Caco-2 (cell line): Measurements from ENCODE around the gene C6orf62. TPM values are rescaled to one million over a fixed set of nuclear protein-coding genes. Genes with fewer than 3 reads are reported as not detected.
A peak's percentile ranks its signal among the peaks of the same experiment; 100 is the strongest.

Experiments
- Bru-seq: library from RNA; stranded (reverse); fragments of 400-500 nt; gene quantifications from one replicate; lab custom pipeline; 2021; lab: Mats Ljungman, UMichigan
- BruChase-seq, 2 experiments: library from RNA; stranded (reverse); fragments of 400-500 nt; gene quantifications; one replicate each; lab custom pipeline; 2021; lab: Mats Ljungman, UMichigan
- BruUV-seq: library from RNA; stranded (reverse); fragments of 400-500 nt; replicated peaks from 2 replicates; lab custom pipeline; 2021; lab: Mats Ljungman, UMichigan
- CTCF ChIA-PET: fragments of 300-600 bp; sonication (Branson Sonifier 250); formaldehyde crosslinking; loops from one replicate; lab custom pipeline; 2022; ENCODE audit warnings: antibody characterized with exemption; lab: Charles Lee
- POLR2A ChIA-PET: fragments of 300-600 bp; sonication (Branson Sonifier 250); formaldehyde crosslinking; loops from one replicate; lab custom pipeline; 2022; ENCODE audit warnings: antibody characterized with exemption; lab: Charles Lee
- DNase-seq, 2 experiments: peaks; one replicate each; pipeline versions ENCODE4 v3.0.0 to v3.0.0-alpha.2; 2020 to 2022
- H3K27me3 ChIP-seq: replicated peaks from 2 replicates; pipeline ENCODE4 v1.6.0; 2011; ENCODE audit warnings: low read length; ENCODE audit not compliant: control insufficient read depth, insufficient read depth
- H3K36me3 ChIP-seq: 2 replicates; pipeline ENCODE4 v1.5.1; 2011; ENCODE audit warnings: low read length; ENCODE audit not compliant: control insufficient read depth, insufficient read depth
- H3K4me1 ChIP-seq: fragments of 250-450 bp; sonication (Bioruptor Pico); 2 replicates; pipeline ENCODE4 v1.5.1; 2020; ENCODE audit warnings: mild to moderate bottlenecking
- H3K4me3 ChIP-seq: 2 replicates; pipeline ENCODE4 v1.5.1; 2011; ENCODE audit warnings: low read depth, mild to moderate bottlenecking, control low read depth, low read length
- H3K9me3 ChIP-seq: fragments of 250-450 bp; sonication (Bioruptor Pico); 2 replicates; pipeline ENCODE4 v1.5.1; 2020; ENCODE audit warnings: mild to moderate bottlenecking, moderate library complexity
- H3K27ac Mint-ChIP-seq: one replicate; pipeline ENCODE4 v1.8.0; 2022; ENCODE audit warnings: mixed read lengths; ENCODE audit not compliant: unreplicated experiment
- H3K27me3 Mint-ChIP-seq: one replicate; pipeline ENCODE4 v1.8.0; 2022; ENCODE audit warnings: mixed read lengths; ENCODE audit not compliant: insufficient read depth, unreplicated experiment
- H3K36me3 Mint-ChIP-seq: one replicate; pipeline ENCODE4 v1.8.0; 2022; ENCODE audit warnings: mild to moderate bottlenecking, mixed read lengths; ENCODE audit not compliant: insufficient read depth, unreplicated experiment
- H3K4me1 Mint-ChIP-seq: one replicate; pipeline ENCODE4 v1.8.0; 2022; ENCODE audit warnings: low read depth, mixed read lengths; ENCODE audit not compliant: unreplicated experiment
- H3K4me3 Mint-ChIP-seq: one replicate; pipeline ENCODE4 v1.8.0; 2022; ENCODE audit warnings: mild to moderate bottlenecking, moderate library complexity, mixed read lengths; ENCODE audit not compliant: unreplicated experiment
- H3K9me3 Mint-ChIP-seq: one replicate; pipeline ENCODE4 v1.8.0; 2022; ENCODE audit warnings: mixed read lengths; ENCODE audit not compliant: unreplicated experiment
- CTCF ChIP-seq, 2 experiments: fragments of 200-600 bp in 1 of 2; IDR thresholded peaks; 1 replicate in 1 of 2; 2 replicates in 1 of 2; pipeline versions ENCODE4 v1.5.1 to v1.8.0; 2011 to 2022; ENCODE audit warnings: antibody characterized with exemption in 1 of 2, control low read depth in 1 of 2, inconsistent platforms in 1 of 2, low read depth in 1 of 2, low read length in 1 of 2, mild to moderate bottlenecking in 1 of 2, moderate library complexity in 1 of 2; ENCODE audit not compliant: insufficient read depth in 1 of 2, severe bottlenecking in 1 of 2, unreplicated experiment in 1 of 2
- intact Hi-C: fragments of 100-400 bp; cut with micrococcal nuclease; formaldehyde crosslinking; loops from one replicate; pipeline ENCODE4 v1.10.0; 2022; ENCODE audit not compliant: unreplicated experiment
- long read RNA-seq: library from polyadenylated mRNA; stranded (forward); transcript quantifications from one replicate; pipeline ENCODE4 v2.0.0, GENCODE V29; 2022
- total RNA-seq: library from RNA; stranded (reverse); gene quantifications from 2 replicates; pipeline ENCODE4 v1.2.3, GENCODE V29; 2022

C6orf62 gene
- total RNA-seq (74.2 and 75.3 TPM in 2 replicates), Bru-seq, nascent RNA (percentile 96 among the genes with signal in this experiment), BruChase-seq, experiment 1, labeled RNA remaining after a 2-hour chase (percentile 98 among the genes with signal in this experiment), BruChase-seq, experiment 2, labeled RNA remaining after a 6-hour chase (percentile 98 among the genes with signal in this experiment)
- long read RNA-seq, full-length matches to known transcripts = 5 of 15 reads
- long read RNA-seq, partial matches to known transcripts = 5 of 15 reads
- long read RNA-seq, other reads (novel, unspliced or antisense) = 5 of 15 reads

GRCh38 chr6:24719125-24719971 is at the start of gene C6orf62:
C6orf62 (minus strand) TSS chr6:24719154; CDS start chr6:24718668, 486 bp downstream.
- H3K4me3 ChIP-seq = peak within 1 kb of the TSS; percentile 92
- TSS peak; percentile 48 for BruUV-seq
- no peaks in the 10 kb centered on the region for H3K4me1 ChIP-seq
- Mint-ChIP-seq H3K4me1 (peaks cover 19% of the 10 kb centered on the region), H3K27ac (peak within 1 kb of the TSS; percentile 96), H3K27me3 (no peaks in the 10 kb centered on the region), H3K36me3 (peaks cover 71% of the 10 kb centered on the region), H3K9me3 (no peaks in the 10 kb centered on the region), H3K4me3 (peak within 1 kb of the TSS; percentile 85)
- POLR2A ChIA-PET = interaction anchor here (0.6 kb wide), 1 partner anchor 131 kb away, joined by 4 read pairs; no protein-coding TSS in a partner anchor
- H3K9me3 ChIP-seq = no peaks in the 10 kb centered on the region
- intact Hi-C loops = loop anchor here (10.0 kb wide), 1 partner anchor 355 kb away; no protein-coding TSS in a partner anchor
- CTCF ChIA-PET = no interaction called here
- no peak for TF ChIP-seq CTCF (IDR thresholded peaks at IDR 0.05; ENCODE audit: insufficient read depth in 1 of 2, low read depth in 1 of 2, low read length in 1 of 2, severe bottlenecking in 1 of 2, unreplicated experiment in 1 of 2)
- no peaks in the 10 kb centered on the region for H3K27me3 ChIP-seq
- no peaks in the 10 kb centered on the region; the same call in 1 of the 2 replicates for H3K36me3 ChIP-seq
- DNase-seq = peak in 1 of 2 experiments; percentile 16

DNA sequence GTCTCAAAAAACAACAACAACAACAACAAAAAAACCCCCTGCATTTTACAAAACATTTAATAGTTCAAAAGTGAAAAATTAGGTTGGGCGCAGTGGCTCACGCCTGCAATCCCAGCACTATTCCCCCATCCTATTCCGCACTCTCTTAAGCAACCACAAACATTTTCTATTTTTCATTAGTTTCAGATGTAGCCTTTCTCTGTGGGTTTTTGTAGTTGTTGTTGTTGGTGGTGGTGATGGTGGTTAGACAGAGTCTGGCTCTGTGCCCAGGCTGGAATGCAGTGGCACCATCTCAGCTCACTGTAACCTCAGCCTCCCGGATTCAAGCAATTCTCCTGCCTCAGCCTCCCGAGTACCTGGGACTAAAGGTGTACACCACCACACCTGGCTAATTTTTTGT is 49.4 kb upstream of the C6orf62 start:
- no peak overlapping the region for H3K27ac Mint-ChIP-seq

More for the DNA sequence above, 49.4 kb upstream of the C6orf62 start:
- Mint-ChIP-seq H3K4me1 (peaks cover 13% of the 10 kb centered on the region), H3K27me3 (no peaks in the 10 kb centered on the region), H3K36me3 (no peaks in the 10 kb centered on the region), H3K4me3 (no peak overlapping the region), H3K9me3 (no peaks in the 10 kb centered on the region)
- intact Hi-C loops = no loop called here
- no peak for DNase-seq
- H3K36me3 ChIP-seq = no peaks in the 10 kb centered on the region
- H3K4me1 ChIP-seq = no peaks in the 10 kb centered on the region; the same call in 1 of the 2 replicates
- no peaks in the 10 kb centered on the region for H3K9me3 ChIP-seq
- no peak overlapping the region for H3K4me3 ChIP-seq
- CTCF ChIA-PET = no interaction called here
- no peaks in the 10 kb centered on the region for H3K27me3 ChIP-seq
- POLR2A ChIA-PET = no interaction called here
- no TSS peak for BruUV-seq
- no peak for TF ChIP-seq CTCF (IDR thresholded peaks at IDR 0.05; ENCODE audit: insufficient read depth in 1 of 2, low read depth in 1 of 2, low read length in 1 of 2, severe bottlenecking in 1 of 2, unreplicated experiment in 1 of 2)
